HG03571 (cell line): ENCODE results near the gene SCYL1.
"Not testable (repeated sequence)": the region's sequence is repeated elsewhere in the genome, so short reads cannot be mapped to it uniquely, and the experiment has no call there.

Experiments
- ATAC-seq: cut with Tn5 transposase; IDR thresholded peaks from one replicate; pipeline ENCODE4 v1.9.1; 2021; ENCODE audit not compliant: unreplicated experiment

SCYL1 gene

DNA sequence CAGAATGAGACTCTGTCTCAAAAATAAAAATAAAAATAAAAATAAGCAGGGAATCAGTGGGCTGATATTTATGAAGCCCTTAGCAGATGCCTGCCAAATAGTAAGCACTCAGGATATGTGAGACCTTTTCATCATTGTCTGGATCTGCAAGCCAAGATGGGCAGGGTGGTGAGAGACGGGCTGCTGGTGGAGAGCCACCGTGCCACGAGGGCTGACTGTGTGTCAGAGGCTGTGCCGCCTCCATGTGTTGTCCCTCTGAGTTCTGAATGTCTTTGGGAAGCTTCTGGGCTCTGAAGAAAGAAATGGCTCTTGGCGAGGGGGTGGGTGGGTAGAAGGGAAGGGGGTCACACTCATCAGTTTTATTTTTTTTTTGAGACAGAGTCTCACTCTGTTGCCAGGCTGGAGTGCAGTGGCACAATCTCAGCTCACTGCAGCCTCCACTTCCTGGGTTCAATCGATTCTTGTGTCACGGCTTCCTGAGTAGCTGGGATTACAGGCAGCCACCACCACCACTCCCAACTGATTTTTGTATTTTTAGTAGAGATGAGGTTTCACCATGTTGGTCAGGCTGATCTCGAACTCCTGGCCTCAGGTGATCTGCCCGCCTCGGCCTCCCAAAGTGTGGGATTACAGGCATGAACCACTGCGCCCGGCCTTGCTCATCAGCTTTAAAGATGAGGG lies 40.1 kb downstream of the SCYL1 start:
- ATAC-seq, result not testable (repeated sequence)

DNA sequence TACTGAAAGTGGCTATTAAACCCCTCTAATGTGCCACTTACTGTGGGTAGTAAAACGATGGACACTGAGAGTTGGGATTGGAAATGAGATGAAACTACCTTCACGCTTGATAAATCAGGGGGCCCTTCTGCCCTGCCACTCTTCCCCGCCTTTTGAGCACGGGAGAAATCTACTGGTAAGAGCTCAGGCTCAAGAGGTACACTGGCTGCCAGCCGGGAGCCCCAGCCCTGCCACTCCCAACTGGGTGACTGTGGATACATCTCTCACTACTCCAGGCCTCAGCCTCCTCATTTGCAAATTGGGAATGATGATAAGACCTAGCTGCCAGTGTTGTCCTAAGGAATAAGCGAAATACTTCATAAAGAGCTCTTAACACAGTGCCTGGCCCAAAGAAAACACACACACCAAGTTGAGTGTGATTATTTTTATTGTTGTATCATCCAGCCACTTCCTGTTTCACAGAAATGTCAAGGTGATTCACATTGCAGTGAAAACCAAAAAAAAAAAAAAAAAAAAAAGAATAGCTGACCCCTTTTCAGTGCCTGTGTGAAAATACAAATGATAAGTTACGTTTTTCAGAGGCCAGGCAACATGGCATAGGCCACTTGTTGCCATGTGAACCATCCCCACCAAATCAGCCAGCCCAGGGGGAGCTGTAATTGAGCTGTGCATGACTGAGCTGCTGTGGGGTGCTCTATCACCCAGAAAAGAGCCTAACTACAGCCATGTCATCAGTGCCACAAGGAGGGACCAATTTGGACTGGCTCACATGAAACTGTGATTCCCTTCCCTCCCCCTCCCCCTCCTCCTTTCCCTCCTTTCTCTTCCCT lies 41.0 kb downstream of the SCYL1 start:
- no peak for ATAC-seq

GRCh38 chr11:65569164-65569972 lies 44.5 kb downstream of the SCYL1 start:
- no peak for ATAC-seq

DNA sequence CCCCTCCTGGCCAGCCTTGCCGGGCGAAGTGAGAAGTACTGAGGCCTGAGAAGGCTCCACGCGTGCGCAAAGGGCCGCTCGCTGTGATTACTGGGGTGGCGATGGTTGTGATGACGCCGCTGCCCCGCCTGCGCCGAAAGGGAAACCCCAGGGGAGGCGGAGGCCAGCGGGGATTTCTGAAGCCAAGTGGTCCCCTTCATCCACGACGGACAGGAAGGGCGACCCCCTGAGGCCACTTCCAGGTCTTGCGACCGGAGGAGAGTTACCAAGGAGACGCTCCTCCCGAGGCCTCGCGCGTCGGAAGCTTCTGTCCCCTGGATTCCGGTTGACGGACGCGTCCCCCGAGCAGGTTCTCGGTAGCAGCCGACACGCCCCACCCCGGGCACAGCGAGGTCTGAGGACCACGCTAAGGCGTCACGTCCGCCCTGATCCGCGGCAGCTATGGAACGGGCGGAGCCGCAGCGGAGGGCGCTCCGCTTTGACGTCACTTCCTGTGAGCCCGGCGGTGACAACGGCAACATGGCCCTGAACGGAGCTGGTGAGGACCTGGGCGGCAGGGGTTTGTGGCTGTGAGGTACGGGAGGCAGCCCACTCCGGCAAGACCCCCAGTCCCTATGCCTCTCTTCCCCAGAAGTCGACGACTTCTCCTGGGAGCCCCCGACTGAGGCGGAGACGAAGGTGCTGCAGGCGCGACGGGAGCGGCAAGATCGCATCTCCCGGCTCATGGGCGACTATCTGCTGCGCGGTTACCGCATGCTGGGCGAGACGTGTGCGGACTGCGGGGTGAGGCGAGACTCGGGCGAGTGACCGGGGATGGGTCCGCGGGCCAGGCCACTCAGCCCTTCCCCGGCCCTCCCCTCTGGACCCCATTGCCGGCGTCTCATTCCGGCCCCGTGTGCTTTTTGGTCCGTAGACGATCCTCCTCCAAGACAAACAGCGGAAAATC lies 45.4 kb downstream of the SCYL1 start, which contains the start of gene ZNRD2:
ZNRD2 (plus strand) TSS at position 505 of the 946 bp plus-strand sequence; CDS start at position 520, 15 bp downstream.
- ATAC-seq, result peak; percentile 53

DNA sequence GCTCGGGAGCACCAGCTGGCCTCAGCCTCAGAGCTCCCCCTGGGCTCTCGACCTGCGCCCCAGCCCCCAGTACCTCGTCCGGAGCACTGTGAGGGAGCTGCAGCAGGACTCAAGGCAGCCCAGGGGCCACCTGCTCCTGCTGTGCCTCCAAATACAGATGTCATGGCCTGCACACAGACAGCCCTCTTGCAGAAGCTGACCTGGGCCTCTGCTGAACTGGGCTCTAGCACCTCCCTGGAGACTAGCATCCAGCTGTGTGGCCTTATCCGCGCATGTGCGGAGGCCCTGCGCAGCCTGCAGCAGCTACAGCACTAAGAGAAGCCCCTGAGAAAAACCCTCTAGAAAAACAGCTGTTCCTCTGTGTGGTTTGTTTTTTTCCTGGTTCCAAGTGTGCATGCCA lies 46.5 kb downstream of the SCYL1 start:
- ATAC-seq, result no peak

DNA sequence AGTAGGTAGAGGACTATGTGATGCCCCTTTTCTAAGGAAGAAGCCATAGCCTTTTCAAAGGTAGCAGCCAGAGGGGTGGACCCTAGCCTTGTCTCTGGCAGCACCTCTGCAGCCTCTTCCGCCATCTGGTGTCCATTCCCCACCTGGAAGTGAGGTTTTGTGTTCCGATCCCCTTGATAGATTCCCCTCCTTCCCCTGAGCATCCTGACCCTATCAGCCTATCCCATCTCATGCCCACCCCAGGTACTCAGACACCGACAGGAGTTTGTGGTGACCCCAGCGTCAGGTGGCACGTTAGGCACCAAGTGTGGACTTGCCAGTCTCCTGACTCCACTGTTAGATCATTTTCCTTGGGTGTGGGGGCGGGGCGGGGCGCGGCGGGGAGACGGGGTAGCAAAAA lies 47.1 kb downstream of the SCYL1 start:
- no peak for ATAC-seq

GRCh38 chr11:65572356-65573051 lies 47.6 kb downstream of the SCYL1 start, which contains the start of gene FAM89B:
FAM89B (plus strand) TSS chr11:65572538; CDS start chr11:65572670, 132 bp downstream.
- no peak for ATAC-seq

DNA sequence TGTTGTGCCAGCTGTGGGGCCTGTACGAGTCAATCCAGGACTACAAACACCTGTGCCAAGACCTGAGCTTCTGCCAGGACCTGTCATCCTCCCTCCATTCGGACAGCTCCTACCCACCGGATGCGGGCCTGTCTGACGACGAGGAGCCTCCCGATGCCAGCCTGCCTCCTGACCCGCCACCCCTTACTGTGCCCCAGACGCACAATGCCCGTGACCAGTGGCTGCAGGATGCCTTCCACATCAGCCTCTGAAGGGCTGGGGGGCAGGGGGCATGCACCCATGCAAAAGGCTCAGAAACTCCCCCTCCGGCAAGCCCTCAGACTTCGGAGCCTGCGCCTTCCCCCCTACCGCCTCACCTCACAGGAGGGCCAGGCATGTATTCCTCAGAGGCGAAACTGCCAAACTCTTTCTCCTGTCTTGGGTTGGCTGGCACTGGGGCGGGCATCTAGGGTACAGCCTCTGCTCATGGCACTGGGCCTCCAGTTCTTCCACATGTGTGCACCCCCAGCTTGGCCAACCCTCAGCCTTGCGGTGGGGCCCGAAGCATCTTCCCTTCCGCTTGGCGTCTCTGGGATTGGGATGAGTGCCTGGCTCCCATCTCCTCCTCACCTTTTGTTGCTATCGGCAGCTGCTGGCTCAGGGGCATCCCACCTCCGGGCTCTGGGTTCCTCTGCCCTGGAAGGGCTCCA lies 48.7 kb downstream of the SCYL1 start:
- ATAC-seq, result no peak

DNA sequence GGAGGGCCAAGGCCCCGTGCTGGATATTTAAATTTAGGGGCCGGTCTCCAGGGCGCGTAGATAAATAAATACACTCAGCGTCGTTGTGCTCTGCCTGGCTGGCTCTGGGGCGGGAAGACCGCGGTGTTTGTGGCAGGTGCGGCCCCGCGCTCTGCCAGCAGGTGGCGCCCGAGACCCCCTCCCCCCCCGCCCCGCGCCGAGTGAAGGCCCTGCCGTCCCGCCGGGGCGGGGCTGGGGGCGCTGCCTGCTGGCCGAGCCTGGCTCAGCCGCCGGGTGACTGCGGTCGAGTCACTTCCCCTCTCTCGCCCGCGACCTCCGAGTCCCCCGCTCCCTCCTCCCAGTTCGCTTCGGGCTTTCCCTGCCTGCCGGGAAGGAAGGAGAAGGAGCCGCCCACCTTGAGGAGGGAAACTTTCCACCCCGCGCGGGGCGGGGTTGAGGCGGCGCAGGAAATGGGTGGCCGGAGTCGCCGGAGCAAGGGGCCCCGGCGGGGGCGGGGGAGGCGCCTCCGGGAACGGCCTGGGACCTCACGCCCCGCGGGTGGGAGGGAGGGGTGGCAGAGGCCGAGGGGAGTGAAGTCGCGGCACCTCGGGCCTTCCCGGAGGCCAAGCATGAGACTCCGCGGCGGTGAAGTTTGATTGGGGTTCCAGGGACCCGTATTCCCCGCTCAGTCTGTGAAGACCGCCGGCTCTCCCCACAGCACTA lies 49.4 kb downstream of the SCYL1 start:
- no peak for ATAC-seq

GRCh38 chr11:65574811-65575567 lies 50.1 kb downstream of the SCYL1 start:
- ATAC-seq, result no peak

- ATAC-seq, result no peak
Measured at GRCh38 chr11:65575568-65576231, 50.8 kb downstream of the SCYL1 start, which contains the start of gene EHBP1L1. EHBP1L1 (plus strand) TSS chr11:65576053; CDS start chr11:65576303, 250 bp downstream.

GRCh38 chr11:65576232-65576866 lies 51.5 kb downstream of the SCYL1 start:
- no peak for ATAC-seq

GRCh38 chr11:65576867-65577755 lies 52.2 kb downstream of the SCYL1 start:
- no peak for ATAC-seq

DNA sequence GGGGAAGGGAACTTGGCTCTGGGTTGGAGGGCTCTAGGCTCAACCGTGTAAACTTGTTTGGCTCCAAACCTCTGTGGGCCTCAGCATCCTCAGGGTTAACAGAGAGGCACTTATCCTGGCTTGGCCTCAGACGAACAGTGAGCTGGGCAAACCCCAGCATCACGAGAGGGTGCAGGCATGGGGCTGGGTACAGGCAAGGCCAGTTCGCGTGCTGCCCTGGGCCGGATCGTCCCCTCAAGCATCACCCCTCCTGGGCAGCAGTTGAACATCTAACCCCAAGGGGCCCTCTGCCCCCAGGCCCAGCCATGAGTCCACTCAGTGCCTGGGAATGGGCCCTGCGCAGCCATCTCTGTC lies 52.9 kb downstream of the SCYL1 start:
- no peak for ATAC-seq

DNA sequence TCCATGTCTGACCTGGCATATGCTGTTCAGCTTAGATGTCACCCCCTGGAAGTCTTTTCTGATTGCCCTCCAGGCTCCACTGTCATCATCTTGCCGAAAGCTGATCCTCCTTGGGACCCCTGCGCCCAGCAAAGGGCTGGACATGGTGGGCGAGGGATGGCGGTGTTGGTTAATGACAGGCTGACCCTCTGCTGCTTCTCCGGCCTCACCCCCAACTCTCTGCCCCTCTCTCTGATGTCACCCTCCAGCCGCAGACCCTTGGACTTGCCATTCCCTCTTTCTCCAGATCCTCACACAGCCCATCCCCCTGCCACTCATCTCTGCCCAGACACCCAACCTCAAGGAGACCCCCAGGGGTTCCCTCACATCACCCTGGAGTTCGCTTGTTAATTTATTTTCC lies 53.3 kb downstream of the SCYL1 start:
- no peak for ATAC-seq

- no peak for ATAC-seq
Measured at GRCh38 chr11:65578667-65579066, 53.8 kb downstream of the SCYL1 start.
